HG02938 (cell line): ENCODE measurements around the gene TSHZ2.
"Not testable (repeated sequence)": the region's sequence is repeated elsewhere in the genome, so short reads cannot be mapped to it uniquely, and the experiment has no call there.

Experiments
- ATAC-seq: cut with Tn5 transposase; IDR thresholded peaks from one replicate; pipeline ENCODE4 v1.9.1; 2021; ENCODE audit warnings: mild to moderate bottlenecking, moderate library complexity; ENCODE audit not compliant: unreplicated experiment

TSHZ2 gene

DNA sequence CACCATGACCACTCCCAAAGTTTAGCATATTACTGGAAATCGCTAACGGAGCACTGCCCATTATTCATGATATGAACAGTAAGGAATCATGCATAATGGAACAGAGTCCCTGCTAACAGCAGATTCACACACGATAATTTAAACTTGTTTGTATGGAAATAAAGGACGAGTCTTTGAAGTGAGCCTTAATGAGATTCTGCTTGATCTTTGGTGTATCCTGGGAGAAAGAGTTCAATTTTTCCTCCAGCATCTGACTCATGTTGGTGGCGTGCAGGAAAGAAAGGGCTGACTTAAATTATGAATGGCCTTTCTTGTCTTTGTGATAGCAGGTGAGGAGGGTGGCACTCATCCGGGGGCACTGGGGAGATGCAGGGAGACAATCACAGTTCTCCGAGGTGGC lies 426.9 kb downstream of the TSHZ2 start:
- ATAC-seq = no peak

DNA sequence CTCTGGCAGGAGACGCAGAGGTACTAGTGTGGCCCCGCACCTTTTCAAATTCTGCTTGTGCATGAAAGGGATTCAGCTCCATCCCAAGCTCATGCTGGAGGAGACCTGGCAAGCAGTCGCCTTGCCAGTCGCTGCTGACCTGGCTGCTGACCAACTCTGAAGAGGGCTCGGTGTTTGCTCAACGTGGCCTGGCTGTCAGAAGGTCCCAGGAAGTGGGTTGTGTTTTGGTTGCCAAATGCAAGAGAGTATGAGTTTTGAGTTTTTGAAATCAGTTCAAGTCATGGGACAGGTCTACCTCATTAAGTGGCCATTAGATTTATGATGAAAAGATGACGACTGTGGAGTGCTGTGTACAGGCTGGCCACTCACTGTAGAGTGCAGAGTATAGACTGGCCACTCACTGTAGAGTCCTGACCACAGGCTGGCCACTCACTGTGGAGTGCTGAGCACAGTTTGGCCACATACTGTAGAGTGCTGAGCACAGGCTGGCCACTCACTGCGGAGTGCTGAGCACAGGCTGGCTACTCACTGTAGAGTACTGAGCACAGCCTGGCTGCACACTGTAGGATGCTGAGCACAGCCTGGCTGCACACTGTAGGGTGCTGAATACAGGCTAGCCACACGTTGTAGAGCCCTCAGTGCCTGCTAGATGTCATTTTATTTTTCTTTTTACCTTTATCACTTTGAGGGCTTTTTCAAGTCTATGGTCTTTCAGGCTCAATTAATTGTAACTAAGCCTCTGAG lies 427.6 kb downstream of the TSHZ2 start:
- ATAC-seq = no peak

DNA sequence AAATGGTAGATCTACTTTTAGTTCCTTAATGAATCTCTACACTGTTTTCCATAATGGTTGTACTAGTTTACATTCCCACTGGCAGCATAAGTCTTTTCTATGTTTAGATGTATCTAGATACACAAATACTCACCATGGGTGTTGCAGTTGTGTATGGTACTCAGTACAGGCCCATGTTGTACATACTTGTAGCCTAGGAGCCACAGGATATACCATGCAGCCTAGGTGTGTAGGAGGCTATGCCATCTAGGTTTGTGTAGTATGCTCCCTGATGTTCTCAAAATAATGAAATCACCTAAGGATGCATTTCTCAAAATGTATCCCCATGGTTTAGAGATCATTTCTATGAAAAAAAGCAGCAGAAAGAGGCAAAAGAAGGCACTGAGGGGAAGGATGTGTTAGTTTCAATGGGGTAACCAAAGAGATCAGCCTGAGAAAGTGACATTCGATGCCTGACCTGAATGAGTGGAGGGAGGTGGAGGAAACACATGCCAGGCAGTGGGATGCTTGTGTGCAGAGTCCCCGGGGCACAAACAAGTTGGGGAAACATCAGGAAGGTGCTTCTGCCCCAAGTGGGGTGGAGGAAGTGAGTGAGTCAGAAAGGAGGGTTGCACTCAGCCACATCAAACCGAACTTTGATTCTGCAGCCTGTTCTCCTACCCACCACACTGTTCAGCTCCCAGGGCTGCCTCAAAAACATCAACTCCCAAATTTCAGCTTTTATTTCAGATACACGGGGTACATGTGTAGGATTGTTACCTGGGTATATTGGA lies 430.3 kb downstream of the TSHZ2 start:
- ATAC-seq = no peak

DNA sequence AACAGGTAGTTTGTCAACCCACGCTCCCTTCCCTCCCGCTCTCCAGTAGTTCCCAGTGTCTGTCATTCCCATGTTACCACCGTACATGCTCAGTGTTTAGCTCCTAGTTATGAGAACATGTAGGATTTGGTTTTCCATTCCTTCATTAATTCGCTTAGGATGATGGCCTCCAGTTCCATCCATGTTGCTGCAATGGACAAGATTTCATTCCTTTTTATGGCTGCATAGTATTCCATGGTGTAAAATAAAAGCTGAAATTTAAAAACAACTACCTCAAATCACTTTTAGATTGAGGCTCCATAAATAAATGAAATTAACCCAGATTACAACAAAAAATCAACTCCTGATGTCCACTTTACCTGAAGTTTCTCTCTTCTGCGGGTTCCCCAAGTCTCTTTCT lies 430.9 kb downstream of the TSHZ2 start:
- no peak for ATAC-seq

DNA sequence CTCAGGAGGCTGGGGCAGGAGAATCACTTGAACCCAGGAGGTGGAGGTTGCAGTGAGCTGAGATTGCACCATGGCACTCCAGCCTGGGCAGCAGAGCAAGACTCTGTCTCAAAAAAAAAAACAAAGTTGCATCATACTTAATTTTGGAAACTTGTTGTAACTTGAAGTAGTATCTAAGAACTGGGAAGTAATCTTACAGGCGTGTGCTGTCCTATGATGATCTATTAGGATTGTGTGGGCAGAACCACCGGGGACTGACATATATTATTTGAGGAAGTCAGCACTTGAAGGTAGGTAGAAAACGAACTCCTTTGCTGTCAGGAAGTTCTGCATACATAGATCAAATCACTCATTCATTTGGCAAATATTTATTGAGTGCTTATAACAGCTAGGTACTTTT lies 433.0 kb downstream of the TSHZ2 start:
- no peak for ATAC-seq

DNA sequence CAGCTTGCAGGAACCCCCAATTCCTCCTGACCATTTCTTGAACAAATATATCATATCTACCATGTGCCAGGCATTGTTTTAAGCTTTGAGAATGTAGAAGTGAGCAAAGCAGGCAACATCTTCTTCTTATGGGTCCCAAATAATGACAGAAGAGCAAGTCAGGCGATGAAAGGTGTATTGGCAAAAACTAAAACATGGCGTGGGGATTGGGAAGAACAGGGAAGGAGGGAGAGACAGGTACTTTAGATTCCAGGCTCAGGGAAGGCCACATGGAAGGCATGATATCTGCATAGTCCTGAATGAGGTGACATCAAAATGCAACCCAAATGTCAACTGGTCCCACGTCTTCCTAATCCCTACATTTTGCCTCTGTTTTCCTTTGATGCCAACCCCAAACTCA lies 434.4 kb downstream of the TSHZ2 start:
- ATAC-seq = no peak

DNA sequence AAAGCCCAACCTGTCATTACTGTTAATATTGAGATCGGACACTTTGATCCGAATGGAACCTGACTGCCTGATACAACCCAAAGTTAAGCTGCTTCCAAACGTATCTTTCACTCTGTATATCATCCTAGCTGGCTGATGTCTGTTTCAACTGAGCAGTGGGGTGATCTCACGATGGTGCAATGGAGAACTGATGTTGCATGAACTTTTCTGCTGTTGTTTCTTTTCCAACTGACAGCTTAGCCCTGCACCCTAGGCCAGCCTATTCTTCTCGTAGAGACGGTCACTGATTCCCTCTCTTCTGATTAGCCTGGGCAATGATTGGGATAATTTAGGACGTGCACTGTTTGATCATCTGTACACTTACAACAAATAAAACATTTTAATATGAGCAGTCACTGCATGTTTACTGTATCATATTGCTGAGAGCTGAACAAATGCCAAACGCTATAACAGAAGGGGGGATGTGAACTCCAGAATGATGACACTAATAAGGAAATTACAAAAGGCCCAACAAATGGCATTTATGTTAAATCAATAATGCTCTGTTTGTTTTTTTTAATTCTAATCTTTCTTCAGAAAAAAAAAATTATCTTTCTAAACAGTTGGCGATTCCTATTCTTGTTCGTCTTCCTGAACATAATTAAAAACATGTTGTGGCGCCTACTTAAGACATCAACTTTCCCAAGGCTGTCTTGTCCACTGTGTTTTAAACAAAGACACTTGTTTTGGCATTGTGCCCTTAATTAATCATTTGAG lies 436.7 kb downstream of the TSHZ2 start:
- no peak for ATAC-seq

DNA sequence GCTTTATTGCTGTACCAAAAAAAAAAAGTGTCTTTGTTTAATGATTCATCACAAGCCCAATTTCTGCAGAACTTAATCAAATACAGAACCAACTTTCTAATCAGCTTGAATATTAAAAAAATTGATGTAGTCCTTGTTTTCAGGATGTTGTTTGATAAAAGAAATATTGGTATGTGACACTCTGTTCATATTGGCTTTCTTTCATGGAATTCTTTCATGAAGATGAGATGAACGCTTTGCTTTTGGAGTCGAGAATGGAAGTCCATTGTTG lies 437.2 kb downstream of the TSHZ2 start:
- no peak for ATAC-seq

DNA sequence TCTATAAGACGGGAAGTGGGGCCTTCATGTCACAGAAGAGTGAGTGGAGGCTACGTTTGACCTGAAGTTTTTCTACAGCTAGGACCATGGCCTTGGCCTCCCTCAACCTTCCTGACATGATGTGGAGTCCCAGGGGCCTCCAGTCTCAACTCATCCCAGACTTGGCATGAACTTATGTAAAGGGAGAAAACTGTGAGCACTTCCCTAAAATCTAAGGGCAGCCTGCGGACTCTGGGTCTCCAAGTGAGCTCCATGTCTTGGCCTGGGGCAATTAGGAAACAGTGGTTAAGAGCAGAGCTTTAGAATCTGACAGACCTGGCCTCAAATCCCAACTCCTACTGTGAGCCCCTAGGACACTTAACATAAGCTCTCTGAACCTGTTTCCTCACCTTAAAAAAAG lies 439.0 kb downstream of the TSHZ2 start:
- ATAC-seq = no peak

DNA sequence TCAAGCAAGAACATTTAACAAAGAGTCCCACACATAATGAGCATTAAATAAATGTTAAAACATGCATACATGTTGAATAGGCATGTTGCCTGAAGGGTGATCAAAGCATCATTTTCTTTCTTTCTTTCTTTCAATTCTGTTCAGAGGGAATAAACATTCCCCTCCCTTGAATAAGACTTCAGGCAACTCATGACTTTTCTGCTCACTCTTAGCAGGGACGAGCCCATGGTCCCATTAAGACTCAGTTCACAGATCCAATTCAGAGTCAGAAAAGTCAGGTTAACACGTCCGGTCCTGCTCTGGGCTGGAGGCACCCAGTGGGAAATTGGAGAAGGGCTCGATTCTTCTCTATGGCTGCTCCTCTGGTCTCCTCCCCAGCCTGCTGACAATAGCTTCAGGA lies 439.7 kb downstream of the TSHZ2 start:
- ATAC-seq = no peak

DNA sequence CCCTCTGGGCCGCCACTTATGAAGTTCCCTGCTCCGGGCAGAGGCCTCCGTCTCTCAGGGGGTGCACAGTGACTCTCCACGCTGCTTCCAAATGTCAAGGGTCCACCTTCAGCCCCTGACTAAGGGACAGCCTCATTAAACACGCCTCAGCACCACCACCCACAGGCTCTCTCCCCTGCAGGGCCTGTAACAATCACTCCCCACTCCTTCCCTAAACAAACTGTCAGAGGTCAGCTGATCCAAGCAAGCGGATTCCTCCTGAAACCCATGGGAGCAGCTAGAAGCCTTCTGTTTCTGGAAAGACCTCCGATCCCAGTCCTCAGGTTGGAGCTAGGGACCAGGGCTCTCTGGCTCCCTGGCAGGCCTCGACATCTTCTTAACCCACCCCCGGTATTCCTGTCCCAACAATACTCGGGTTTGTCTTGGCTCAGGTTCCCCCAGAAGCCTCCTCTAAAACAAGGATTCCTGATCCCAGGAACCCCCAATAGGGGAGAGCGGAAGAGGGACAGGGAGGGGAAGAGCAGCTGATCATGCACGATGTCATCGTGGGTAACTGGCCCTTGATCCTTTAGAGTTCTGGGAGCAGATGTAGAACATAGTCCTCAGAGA lies 440.5 kb downstream of the TSHZ2 start:
- no peak for ATAC-seq

DNA sequence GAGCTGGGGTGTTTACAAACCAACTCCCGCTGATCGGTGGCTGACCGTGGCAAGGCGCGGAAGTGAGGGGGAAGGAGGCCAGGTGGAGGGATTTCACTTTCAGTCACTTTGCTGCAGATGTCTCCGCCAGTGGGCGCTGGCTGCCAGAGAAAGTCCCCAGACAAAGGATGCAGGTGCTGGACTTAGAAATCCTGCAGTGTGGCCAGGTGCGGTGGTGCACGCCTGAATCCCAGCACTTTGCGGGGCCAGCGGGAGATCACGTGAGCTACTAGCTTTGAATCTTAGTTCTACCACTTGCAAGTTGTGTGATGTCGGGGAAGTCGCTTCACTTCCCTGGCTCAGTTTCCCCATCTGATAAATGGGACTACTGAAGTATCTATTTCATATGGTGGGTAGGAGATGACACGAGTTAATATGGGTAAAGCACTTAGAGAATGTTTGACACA lies 441.1 kb downstream of the TSHZ2 start:
- peak; percentile 92 for ATAC-seq

DNA sequence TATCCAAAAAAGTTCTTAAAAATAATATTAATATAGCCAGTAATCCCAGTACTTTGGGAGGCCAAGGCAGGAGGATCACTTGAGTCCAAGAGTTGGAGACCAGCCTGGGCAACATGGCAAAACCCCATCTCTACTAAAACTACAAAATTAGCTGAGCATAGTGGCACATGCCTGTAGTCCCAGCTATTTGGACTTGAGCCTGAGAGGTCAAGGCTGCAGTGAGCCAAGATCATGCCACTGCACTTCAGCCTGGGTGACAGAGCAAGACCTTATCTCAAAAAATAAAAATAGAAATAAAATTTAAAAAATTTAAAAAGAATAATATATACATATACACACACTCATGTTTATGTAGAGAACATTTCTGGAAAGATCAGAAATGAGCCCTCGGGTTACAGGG lies 441.7 kb downstream of the TSHZ2 start:
- ATAC-seq = not testable (repeated sequence)

DNA sequence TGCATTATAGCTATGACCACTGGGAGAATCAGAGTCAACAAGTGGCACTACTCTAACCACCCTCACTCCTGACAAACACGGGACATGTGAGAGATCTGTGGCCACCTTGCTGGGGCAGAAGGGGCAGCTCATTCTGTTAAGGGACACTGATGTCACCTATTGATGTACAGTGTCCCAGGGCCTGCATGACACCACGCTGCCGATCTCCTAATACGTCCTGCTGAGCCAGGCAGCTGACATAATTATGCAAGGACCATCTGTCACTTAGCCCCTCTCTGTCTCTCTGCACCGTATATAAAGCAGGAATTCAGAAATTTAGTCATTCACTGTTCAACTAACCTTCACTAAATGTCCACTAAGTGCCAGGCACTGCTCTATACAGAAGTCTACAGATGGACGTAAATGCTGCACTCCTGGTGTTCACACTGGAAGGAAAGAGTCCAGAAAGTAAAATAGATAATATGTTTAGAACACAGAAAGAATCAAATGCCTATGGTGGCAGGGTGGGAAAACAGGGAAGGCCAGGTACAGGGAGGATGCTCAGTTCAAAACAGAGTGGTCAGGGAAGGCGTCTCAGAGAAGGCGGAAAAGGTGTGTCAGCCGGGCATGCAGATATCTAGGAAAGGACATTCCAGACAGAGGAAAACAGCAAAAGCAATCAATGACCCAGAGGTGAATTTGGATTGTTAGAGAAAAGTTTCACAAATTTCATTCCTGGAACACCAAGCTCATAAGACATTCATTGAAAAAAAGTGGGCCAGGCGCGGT lies 447.7 kb downstream of the TSHZ2 start:
- ATAC-seq = no peak

DNA sequence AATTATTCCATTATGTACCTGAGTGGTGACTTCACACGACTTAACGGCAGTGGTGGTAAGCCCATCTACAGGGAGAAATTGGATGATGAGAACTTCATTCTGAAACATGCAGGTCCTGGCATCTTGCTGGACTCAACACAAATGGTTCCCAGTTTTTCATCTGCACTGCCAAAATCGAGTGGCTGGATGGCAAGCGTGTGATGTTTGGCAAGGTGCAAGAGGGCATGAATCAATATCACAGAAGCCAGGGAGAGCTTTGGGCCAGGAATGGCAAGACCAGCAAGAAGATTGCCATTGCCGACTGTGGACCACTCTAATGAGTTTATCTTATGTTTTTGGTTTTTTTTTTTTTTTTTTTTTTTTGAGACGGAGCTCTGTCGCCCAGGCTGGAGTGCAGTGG lies 449.2 kb downstream of the TSHZ2 start:
- ATAC-seq = no peak

DNA sequence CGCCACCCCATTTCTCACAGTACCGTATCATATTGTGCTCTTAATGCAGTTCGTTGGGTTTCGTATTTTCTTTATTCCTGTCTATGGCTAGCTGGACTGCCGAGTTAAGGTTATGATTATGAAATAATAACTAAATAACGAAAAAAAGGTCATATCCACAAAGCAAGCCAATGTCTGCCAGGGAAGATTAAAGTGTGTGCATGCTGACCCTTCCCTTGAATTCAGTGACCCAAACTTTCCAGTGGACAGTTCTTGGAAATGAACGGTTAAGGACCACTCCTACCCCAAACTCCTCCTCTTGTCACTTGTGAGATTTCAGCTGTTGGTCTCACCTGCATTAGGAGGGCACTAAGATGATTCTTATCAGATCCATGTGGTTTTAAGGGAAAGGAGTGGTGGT lies 449.9 kb downstream of the TSHZ2 start:
- ATAC-seq = no peak

DNA sequence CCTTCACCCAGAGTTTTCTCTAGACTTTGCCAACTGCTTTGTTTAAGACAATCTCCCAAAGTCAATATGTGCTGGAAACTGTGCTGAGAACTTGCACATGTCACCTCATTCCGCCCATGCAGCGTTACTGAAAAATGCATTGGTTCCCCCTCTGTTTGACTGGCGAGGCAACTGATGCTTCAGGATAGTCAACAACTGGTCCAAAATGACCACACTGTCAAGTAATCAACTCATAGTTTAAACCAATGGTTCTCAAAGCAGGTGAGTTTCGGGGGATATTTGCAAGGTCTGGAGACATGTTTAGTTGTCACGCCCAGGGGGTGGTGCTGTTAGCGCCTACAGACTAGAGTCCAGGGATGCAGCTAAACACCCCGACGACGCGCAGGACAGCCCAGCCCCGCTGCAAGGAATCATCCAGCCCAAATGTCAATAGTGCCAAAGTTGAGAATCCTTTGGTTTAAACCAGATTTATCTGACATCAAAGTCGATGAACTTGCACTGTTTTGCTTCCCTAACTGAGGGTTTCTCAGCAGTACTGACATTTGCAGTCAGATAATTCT lies 451.5 kb downstream of the TSHZ2 start:
- no peak for ATAC-seq

DNA sequence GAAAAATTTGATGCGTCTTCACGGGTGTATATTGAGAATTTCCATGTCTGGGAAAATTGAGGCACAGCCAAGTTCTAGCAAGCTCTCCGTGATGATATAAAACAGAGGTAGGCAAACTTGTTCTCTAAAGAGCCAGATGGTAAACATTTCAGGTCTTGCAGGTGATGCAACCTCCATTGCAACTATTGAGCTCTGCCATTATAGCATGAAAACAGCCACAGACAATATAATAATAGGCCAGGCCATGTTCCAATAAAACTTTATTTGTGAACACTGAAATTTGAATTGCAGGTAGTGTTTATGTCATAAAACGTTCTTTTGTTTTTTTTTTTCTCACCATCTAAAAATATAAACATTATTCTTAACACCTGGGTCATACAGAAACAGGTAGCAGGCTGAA lies 453.3 kb downstream of the TSHZ2 start:
- ATAC-seq = no peak

DNA sequence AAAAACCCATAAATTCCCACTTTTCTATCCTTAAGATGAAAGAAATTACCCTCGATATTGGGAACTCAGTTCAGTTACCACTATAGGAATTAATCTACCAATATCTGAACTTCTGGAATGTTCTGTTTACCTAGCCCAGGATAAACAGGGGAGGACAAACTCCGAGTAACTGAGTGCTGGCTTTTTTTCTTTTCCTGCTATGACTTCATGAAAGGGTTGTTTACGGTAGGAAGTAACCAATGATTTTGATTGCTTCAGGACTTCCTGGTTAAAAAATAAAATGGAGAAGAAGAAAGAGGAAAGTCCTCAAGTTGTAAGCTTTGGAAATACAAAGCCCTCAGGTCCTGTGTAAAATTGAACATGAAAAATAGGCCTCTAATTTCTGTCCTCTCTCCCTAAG lies 453.8 kb downstream of the TSHZ2 start:
- no peak for ATAC-seq

DNA sequence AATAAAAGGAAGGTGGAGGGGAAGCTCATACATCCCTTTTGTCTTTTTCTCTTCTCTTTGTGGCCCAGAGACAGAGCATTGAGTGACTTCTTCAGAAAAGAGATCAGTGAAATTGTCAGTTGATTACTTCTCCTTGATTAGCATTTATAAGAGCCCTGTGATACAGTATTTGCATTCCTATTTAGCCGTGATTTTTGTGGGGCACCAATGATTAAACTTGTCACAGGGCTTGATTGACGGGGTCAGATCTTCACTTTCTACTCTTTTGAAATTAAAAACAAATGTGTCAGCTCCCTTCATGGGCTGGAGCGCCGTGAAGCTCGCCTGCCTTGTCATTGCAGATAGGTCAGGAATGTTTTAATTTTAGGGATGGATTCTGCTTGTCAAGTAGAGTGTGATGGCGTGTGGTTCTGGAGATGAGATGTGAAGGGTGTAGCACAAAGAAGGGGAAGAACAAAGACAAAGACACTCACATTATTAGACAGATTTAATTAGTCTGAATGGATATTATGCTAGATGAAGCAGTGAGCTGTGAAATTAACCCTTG lies 454.7 kb downstream of the TSHZ2 start:
- ATAC-seq = no peak
